CD4-positive, alpha-beta T cell treated with Interleukin-15 for 4 hours (primary cell): ENCODE results near the gene NUAK1.

ENCODE experiments used
- DNase-seq: peaks from one replicate; pipeline ENCODE4 v3.0.0-alpha.2; 2020; ENCODE audit warnings: low spot score

Gene NUAK1

GRCh38 chr12:106130474-106131113 is 8.2 kb downstream of the NUAK1 start:
- no peak for DNase-seq

GRCh38 chr12:106128585-106129328 is 10.0 kb downstream of the NUAK1 start:
- DNase-seq, result no peak

- DNase-seq, result no peak
Measured at GRCh38 chr12:106127338-106128126, 11.2 kb downstream of the NUAK1 start.

GRCh38 chr12:106126441-106127337 is 12.1 kb downstream of the NUAK1 start:
- no peak for DNase-seq

- DNase-seq, result no peak
Measured at GRCh38 chr12:106125351-106126095, 13.2 kb downstream of the NUAK1 start.

- DNase-seq, result no peak
Measured at GRCh38 chr12:106123551-106124081, 15.1 kb downstream of the NUAK1 start.

GRCh38 chr12:106123110-106123509 is 15.6 kb downstream of the NUAK1 start:
- DNase-seq, result no peak

- no peak for DNase-seq
Measured at GRCh38 chr12:106122004-106122403, 16.8 kb downstream of the NUAK1 start.

- no peak for DNase-seq
Measured at GRCh38 chr12:106120519-106121105, 18.1 kb downstream of the NUAK1 start.

GRCh38 chr12:106119301-106119700 is 19.5 kb downstream of the NUAK1 start:
- no peak for DNase-seq

GRCh38 chr12:106118381-106119130 is 20.2 kb downstream of the NUAK1 start:
- no peak for DNase-seq

GRCh38 chr12:106115440-106115839 is 23.3 kb downstream of the NUAK1 start:
- no peak for DNase-seq

GRCh38 chr12:106114447-106115068 is 24.2 kb downstream of the NUAK1 start:
- DNase-seq, result no peak

GRCh38 chr12:106113824-106114446 is 24.8 kb downstream of the NUAK1 start:
- no peak for DNase-seq

- DNase-seq, result no peak
Measured at GRCh38 chr12:106113446-106113823, 25.3 kb downstream of the NUAK1 start.

- no peak for DNase-seq
Measured at GRCh38 chr12:106113042-106113441, 25.7 kb downstream of the NUAK1 start.

- DNase-seq, result no peak
Measured at GRCh38 chr12:106112145-106112821, 26.5 kb downstream of the NUAK1 start.

GRCh38 chr12:106110626-106111300 is 28.0 kb downstream of the NUAK1 start:
- DNase-seq, result no peak
